ENCODE measurements around the gene KLHDC4. TPM values are rescaled to one million over a fixed set of nuclear protein-coding genes. Genes with fewer than 3 reads are reported as not detected.
A peak's percentile ranks its signal among the peaks of the same experiment; 100 is the strongest.

The KLHDC4 gene
- total RNA-seq, 2 experiments from 2014 or later = 80.8 to 81.7 TPM

DNA sequence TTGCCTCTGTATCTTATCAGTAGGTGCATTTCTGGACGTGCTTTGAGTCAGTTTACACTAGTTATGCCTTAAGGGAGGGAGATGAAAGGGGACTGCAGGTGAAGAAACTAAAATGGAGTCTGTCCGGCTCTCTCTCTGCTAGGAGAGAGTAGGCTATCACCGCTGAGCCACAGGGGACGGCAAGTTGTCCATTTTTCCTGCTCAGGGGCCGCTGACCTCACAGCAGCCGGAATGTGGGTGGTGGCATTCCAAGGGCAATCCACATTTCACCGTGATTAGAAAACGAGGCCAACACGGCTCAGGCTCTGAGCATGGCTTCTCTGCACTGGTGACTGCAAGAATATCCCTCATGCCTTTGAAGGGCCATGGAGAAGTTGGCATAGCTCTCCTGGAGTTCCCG, 19.0 kb upstream of the KLHDC4 start:
- no peak overlapping the region for H3K27ac Mint-ChIP-seq
- H3K4me3 Mint-ChIP-seq = no peak overlapping the region
- ATAC-seq (no peak), DNase-seq (no peak)
- POLR2A ChIA-PET = interaction anchor here (1.1 kb wide), 1 partner anchor 18 kb away, joined by 3 read pairs; no protein-coding TSS in a partner anchor
- TF ChIP-seq, protein P1, sequence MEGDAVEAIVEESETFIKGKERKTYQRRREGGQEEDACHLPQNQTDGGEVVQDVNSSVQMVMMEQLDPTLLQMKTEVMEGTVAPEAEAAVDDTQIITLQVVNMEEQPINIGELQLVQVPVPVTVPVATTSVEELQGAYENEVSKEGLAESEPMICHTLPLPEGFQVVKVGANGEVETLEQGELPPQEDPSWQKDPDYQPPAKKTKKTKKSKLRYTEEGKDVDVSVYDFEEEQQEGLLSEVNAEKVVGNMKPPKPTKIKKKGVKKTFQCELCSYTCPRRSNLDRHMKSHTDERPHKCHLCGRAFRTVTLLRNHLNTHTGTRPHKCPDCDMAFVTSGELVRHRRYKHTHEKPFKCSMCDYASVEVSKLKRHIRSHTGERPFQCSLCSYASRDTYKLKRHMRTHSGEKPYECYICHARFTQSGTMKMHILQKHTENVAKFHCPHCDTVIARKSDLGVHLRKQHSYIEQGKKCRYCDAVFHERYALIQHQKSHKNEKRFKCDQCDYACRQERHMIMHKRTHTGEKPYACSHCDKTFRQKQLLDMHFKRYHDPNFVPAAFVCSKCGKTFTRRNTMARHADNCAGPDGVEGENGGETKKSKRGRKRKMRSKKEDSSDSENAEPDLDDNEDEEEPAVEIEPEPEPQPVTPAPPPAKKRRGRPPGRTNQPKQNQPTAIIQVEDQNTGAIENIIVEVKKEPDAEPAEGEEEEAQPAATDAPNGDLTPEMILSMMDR (IDR thresholded peaks at IDR 0.05) = no peak
- intact Hi-C loops (cut with micrococcal nuclease) = no loop called here
- H3K27me3 Mint-ChIP-seq = no peaks in the 10 kb centered on the region
- no peaks in the 10 kb centered on the region for H3K9me3 Mint-ChIP-seq
- H3K36me3 Mint-ChIP-seq (ENCODE audit: low read depth) = no peaks in the 10 kb centered on the region
- peaks cover 17% of the 10 kb centered on the region for H3K4me1 Mint-ChIP-seq (ENCODE audit: low read depth)
- CTCF ChIA-PET = interaction anchor here (1.5 kb wide), 1 partner anchor 65 kb away, joined by 5 read pairs; no protein-coding TSS in a partner anchor

DNA sequence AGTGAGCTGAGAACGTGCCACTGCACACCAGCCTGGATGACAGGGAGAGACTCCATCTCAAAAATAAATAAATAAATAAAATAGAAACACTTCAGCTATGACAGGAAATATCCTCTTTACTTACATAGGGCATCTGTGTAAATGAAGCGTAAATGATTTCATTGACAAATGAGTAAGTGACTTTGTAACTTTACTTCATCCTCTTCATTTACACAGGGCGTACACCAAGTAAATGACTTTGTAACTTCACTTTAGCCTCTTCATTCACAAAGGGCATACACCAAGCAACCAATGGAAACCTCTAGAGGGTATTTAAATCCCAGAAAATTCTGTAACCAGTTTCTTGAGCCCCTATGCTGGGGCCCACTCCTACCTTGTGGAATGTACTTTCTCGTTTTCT, 16.2 kb upstream of the KLHDC4 start:
- peaks cover 2% of the 10 kb centered on the region for H3K36me3 Mint-ChIP-seq (ENCODE audit: low read depth)
- ChIA-PET POLR2A (interaction anchor here (0.6 to 4.5 kb wide), 3 partner anchors 24 to 184 kb away, joined by 3 to 106 read pairs (median 40); partner anchors contain the start of gene SLC7A5), CTCF (interaction anchor here (2.8 to 4.2 kb wide), 6 partner anchors 10 to 124 kb away, joined by 8 to 305 read pairs (median 52); partner anchors contain the start of gene SLC7A5)
- DNase-seq (no peak), ATAC-seq (no peak)
- H3K4me3 Mint-ChIP-seq = no peak overlapping the region
- TF ChIP-seq, protein P1 (IDR thresholded peaks at IDR 0.05) = no peak
- H3K27ac Mint-ChIP-seq = no peak overlapping the region
- peaks cover 34% of the 10 kb centered on the region for H3K4me1 Mint-ChIP-seq (ENCODE audit: low read depth)
- intact Hi-C loops (cut with micrococcal nuclease) = no loop called here
- no peaks in the 10 kb centered on the region for H3K27me3 Mint-ChIP-seq
- no peaks in the 10 kb centered on the region for H3K9me3 Mint-ChIP-seq

DNA sequence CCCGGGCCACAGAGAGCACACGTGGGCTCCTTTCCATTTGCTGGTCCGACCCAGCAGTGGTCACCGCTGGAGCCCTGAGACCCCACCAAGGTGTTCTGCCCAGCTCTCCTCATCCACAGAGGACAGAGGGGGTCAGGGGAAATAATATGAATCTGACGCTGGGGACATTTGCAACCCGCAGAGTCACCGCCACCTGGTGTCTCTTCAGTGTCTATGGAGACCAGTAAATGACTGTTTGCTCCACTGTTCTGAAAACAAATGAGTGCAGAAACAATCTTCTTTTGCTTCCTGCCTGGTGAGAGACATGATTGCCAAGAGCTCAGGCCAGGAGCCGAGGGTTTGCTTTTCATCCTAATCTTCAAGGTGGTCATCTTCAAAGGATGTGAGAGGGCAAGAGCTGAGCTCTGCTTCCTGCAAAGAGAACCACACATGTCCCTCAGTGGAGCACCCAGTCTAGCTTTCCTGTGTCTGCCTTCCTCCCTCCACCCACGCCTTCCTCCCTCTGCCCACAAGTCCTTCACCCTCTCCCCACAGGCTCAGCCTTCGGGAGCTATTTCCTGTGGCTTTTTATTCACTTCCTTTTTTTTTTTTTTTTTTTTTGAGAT, 14.7 kb upstream of the KLHDC4 start:
- DNase-seq = peak; percentile 77
- H3K4me1 Mint-ChIP-seq (ENCODE audit: low read depth) = peaks cover 36% of the 10 kb centered on the region
- peak; percentile 21 for ATAC-seq
- POLR2A ChIA-PET = interaction anchor here (0.8 to 4.5 kb wide), 17 partner anchors 9 to 176 kb away, joined by 3 to 106 read pairs (median 8); partner anchors contain the start of genes KLHDC4 and SLC7A5
- intact Hi-C loops (cut with micrococcal nuclease) = no loop called here
- TF ChIP-seq, protein P1 (IDR thresholded peaks at IDR 0.05) = no peak
- no peaks in the 10 kb centered on the region for H3K9me3 Mint-ChIP-seq
- H3K36me3 Mint-ChIP-seq (ENCODE audit: low read depth) = peaks cover 2% of the 10 kb centered on the region
- H3K27me3 Mint-ChIP-seq = no peaks in the 10 kb centered on the region
- CTCF ChIA-PET = interaction anchor here (2.8 to 4.2 kb wide), 8 partner anchors 12 to 125 kb away, joined by 8 to 305 read pairs (median 48); partner anchors contain the start of genes KLHDC4 and SLC7A5
- H3K27ac Mint-ChIP-seq = peak overlapping the region; percentile 99
- peak overlapping the region; percentile 58 for H3K4me3 Mint-ChIP-seq

DNA sequence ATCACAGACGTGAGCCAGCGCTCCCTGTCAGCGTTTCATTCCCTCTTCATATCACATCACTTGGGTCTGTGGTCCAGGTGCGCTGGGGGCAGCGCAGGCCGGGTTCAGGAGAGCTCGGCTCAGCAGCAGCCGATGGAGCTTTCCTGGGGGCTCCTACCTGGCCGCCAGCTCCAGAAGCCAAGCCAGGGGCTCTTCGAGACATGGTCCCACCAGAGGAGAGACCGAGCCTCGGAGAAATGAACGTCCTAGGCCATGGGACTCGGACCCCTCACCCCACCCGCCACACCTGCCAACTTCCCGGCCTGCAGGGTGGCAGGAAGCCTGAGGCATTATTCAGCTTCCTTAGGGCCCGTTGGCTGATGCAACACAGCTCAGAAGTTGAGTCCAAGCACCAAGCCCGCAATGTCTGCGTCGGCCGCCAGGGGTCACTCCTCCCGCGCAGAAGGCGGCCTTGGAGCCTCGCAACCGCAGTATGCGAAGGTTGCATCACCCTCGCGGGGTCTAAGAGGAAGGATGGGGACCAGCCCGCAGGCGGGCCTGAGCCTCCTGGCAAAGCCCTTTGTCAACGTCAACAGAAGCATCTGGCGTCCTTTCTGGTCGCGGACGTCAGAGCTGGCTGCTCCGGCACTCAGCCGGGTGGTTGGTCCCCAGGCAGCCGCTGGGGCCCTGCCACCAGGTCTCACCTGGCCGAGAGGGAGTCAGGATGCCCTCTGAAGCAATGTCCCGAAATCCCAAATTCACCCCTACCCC, 13.2 kb upstream of the KLHDC4 start:
- DNase-seq = peak; percentile 98
- POLR2A ChIA-PET = interaction anchor here (0.6 to 4.5 kb wide), 30 partner anchors 9 to 177 kb away, joined by 3 to 106 read pairs (median 6); partner anchors contain the start of genes KLHDC4 and SLC7A5
- Mint-ChIP-seq H3K4me3 (peak overlapping the region; percentile 89), H3K4me1 (ENCODE audit: low read depth) (peaks cover 42% of the 10 kb centered on the region), H3K36me3 (ENCODE audit: low read depth) (peaks cover 2% of the 10 kb centered on the region), H3K27ac (peak overlapping the region; percentile 99), H3K9me3 (no peaks in the 10 kb centered on the region), H3K27me3 (no peaks in the 10 kb centered on the region)
- peak; percentile 79 for ATAC-seq
- intact Hi-C loops (cut with micrococcal nuclease) = loop anchor here (1.0 to 2.0 kb wide), 2 partner anchors 92 to 130 kb away; no protein-coding TSS in a partner anchor
- CTCF ChIA-PET = interaction anchor here (0.6 to 4.2 kb wide), 45 partner anchors 9 to 659 kb away, joined by 3 to 305 read pairs (median 5); partner anchors contain the start of genes BANP, KLHDC4 and SLC7A5
- TF ChIP-seq, protein P1 (IDR thresholded peaks at IDR 0.05) = peak; percentile 92

All from activated CD8-positive, alpha-beta T cell treated with anti-CD3 and anti-CD28 coated beads for 36 hours (primary cell).